Stimulated activated CD8-positive, alpha-beta memory T cell treated with anti-CD3 and anti-CD28 coated beads, Interleukin-4, amount 100 ng/mL, for 4 hours (primary cell): ENCODE data around the gene ONECUT1.
"Not testable (repeated sequence)": the region's sequence is repeated elsewhere in the genome, so short reads cannot be mapped to it uniquely, and the experiment has no call there.

Source experiments
- DNase-seq, 2 donors: peaks; one replicate each; pipeline ENCODE4 v3.0.0-alpha.2; 2020; ENCODE audit warnings: low read depth in 2 of 2, low spot score in 1 of 2

ONECUT1 gene

GRCh38 chr15:52790169-52790708, at the start of gene ONECUT1:
TSS of gene ONECUT1 (minus strand) at chr15:52790336. CDS start at chr15:52789884, 452 bp downstream.
- peak in 1 of 2 donors; percentile 7 for DNase-seq

- DNase-seq = no peak
Measured at GRCh38 chr15:52834379-52834778, 44.2 kb upstream of the ONECUT1 start.

DNA sequence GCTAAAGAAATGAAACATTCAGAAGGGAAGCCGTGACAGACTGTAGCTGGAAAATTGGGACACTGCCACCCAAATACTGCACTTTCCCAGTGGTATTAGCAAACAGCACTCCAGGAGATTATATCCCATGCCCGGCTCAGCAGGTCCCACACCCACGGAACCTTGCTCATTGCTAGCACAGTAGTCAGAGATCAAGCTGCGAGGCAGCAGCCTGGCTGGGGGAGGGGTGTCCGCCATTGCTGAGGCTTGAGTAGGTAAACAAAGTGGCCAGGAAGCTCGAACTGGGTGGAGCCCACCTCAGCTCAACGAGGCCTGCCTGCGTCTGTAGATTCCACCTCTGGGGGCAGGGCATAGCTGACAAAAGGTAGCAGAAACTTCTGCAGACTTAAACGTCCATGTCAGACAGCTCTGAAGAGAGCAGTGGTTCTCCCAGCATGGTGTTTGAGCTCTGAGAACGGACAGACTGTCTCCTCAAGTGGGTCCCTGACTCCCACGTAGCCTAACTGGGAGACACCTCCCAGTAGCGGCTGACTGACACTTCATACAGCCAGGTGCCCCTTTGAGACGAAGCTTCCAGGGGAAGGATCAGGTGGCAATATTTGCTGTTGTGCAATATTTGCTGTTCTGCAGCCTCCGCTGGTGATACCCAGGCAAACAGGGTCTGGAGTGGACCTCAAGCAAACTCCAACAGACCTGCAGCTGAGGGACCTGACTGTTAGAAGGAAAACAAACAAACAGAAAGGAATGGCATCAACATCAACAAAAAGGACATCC, 34.2 kb upstream of the ONECUT1 start:
- not testable (repeated sequence) for DNase-seq

DNA sequence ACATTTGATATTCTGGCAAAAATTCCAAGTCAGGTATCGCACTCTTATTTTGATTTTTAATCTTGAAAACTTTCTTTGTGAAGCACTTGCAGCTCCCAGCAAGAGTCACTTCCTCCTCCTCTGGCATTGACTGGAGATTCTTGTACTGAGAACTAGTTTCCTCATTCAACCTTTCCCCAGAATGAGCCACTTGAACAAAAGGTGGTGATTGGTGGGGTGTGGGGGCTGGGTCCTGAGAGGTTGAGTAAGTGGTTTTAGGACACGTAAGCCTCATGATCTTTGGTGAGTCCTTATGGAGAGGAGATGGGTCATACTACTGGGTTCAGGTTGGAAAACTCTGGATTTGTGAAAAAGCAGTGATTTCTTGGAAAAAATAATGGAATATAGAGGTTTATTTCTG, 32.3 kb upstream of the ONECUT1 start:
- DNase-seq = no peak

DNA sequence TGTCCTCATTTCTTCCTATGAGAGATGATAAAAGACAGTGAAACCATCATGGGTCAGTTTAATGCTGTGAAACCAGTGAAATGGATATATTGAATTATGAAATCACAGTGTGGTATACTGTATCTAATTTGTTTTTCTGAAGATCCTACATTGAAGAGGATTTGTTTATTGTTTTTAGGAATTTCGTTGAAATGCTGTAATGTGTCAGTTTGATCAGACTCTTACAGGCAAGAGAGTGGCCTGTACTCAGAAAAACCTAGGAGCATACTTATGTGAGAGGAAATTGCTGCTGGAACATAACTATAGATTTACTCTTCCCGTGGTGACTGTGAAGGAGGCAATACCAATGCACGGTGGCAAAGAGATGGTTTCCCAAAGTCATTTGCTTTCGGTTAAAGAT, 29.1 kb upstream of the ONECUT1 start:
- DNase-seq = no peak

GRCh38 chr15:52815899-52816298, 25.8 kb upstream of the ONECUT1 start:
- not testable (repeated sequence) for DNase-seq

DNA sequence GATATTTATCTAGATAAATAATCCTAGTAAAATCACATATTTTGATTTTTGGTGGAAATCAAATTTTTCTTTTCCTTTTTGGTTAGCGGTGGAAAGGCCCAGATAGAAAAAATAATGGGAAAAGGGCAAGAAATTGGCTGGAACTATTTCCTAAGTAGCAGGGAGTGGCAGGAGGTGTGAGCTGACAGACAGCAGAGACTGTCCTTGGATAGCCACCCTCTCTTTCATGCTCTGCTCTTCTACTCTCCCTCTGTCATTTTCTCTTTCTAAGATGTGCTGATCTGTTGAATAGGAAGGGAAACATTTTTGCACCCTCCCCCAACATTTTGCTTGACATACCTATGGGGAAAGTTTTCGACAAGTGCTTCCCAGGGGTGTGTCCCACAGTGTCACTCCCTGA, 18.9 kb upstream of the ONECUT1 start:
- DNase-seq = no peak

DNA sequence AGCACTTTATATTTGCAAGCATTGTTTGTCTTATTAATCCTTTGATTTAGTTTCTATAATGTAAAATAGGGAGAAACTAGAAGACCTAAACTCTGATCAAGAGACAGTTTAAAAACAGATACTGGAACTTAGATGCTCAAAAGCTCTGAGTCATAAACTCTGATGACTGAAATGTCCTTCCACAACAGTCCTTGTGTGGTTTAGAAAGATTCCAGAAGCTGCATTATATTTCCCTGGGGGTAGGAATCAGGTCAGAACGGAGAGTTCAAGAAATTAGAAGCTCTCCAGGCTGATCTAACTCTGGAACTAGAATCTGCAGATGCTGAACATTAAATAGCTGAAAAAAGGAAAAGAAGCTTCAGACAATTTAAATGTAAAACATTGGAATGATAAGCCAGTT, 18.3 kb upstream of the ONECUT1 start:
- DNase-seq = no peak

DNA sequence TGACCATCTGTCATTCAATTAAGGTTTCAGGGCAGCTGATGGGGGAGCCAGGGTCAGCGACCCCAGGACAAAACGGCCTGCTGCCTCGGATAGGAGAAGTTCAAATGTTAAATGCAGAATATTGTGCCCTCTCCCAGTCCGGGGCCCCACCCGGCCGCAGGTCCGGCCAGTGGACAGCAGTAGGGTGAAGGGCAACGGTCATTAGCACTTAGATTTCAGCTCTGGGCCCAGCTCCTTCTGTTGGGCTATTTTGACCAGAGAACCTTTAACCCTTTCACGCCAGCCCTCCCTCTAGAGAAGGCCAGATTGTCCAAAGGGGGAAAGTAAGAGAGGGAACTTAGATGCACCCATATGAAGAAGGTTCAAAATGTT, 16.1 kb upstream of the ONECUT1 start:
- DNase-seq = no peak

- no peak for DNase-seq
Measured at GRCh38 chr15:52805351-52806283, 15.5 kb upstream of the ONECUT1 start.

DNA sequence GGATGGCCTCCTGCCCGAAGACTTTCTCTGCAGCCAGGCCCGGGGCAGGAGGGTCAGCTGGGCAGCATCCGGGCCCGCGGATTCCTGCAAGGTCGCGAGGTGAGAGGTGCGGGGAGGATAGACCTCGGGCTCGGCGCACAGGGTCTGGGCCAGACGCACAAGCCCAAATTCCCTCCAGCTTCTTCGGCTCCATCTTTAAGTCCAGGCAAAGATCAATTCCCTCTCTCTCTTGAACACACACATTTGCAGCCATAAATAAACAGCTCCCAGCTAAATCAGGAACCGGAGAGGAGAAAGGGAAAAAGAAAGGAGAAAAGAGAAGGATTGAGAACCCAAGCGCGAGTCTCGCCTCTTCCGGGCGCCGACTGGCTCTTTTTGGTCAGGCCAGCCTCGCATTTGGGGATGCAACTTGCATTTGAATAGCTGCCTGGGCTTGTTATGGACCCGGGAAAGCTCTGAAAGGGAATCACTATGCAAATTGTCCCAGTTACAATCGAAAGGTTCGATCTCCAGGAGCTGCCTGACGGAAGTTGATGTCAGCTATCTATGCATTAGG, 14.5 kb upstream of the ONECUT1 start:
- no peak for DNase-seq

DNA sequence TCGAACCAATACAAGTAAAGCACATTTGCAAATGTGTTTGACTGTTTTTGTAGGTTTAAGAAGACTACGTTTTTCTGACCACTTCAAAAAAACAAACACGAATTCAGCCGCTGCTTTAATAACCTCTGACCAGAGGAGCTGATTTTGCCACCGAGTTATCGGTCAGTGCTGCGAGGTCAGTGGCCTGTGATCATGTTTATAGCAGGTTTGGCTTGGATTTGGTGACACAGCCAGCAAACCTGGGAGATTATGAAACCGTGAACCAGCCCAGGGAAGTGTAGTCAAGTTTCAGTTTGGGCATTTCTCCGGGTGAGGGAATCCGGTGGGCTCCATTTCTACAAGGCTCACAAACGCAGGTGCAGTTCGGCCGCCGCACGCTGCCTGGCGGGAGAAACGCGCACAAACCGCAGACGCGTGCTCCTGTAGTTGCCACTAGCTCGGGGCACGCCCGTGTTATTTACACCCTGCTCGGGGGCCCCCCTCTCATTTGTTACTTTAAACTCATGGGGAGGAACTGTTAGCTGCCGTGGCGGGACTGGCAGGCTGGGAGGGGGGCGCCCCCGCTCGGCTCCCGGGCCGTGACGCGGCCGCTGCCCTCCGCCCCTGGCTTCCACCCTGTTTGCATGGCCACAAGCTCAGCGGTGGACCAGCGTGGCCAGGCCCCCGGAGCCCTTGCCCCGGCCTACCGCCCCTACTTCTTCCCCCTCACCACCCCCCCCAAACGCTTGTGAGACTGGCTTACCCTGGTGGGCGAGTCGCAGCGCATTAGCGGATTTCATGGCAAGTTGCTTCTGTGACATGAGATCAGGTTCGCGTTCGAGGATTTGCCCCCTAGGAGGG, 13.6 kb upstream of the ONECUT1 start:
- DNase-seq = no peak

GRCh38 chr15:52803108-52803466, 13.0 kb upstream of the ONECUT1 start:
- DNase-seq = no peak

- no peak for DNase-seq
Measured at GRCh38 chr15:52802110-52802509, 12.0 kb upstream of the ONECUT1 start.

DNA sequence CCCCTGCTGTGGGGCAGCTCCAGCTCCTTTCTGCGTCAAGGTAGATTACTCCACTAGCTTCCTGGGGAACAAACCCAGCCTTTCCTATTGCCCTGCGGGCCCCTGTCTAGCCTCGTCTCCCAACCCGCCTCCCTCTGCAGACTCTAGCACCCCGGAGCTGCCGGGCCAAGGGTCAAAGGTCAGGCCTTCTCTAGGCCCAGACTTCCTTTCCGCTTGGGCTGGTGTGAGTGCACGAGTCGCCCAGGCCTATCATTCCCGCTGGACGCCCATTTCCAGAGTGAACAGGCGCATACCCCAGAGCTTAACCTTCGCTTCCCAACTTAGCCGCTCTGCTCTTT, 11.6 kb upstream of the ONECUT1 start:
- no peak for DNase-seq

DNA sequence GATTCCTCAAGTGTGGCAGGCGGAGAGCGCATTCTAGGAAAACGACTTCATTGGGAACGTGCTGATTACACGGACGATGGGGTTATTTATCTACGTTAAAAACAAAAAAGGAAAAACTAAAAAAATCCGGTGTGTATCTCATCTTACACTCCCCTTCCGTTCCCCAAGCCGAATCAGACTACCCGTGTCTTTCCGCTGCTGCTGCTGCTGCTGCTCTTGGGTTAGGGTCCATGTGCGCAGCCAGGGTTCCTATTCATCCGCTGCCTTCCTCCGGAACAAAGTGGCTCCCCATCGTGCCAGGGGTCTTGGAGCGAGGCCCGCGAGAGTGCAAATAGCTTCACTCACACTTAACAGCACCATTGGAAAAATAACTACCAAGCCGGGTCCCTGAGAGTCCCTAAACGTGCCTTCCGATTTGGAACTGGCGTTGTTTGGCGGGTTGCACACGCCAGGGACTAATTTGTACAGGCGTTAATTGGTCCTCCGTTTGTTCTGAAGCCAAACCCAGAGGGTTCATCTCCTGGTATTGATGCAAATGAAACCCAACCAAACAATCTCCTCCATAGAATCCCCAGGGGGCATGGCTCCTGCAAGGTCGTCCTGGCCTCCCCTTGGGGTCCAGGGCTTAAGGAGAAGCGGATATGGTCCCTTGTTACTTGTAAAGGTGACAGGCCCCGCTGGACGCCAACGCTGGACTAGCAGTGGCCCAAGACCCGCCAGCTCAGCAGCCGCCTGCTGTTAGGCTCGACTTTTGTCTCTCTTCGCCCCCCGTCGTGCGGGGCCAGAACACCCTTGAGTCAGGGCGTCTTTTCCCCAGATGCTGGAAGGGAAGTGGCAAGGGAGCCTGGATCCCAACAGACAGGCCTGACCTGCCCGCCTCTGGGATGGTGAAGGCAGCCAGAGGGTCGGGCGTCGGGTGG, 11.0 kb upstream of the ONECUT1 start:
- no peak for DNase-seq

- no peak for DNase-seq
Measured at GRCh38 chr15:52799145-52799811, 9.1 kb upstream of the ONECUT1 start.

GRCh38 chr15:52798529-52799101, 8.5 kb upstream of the ONECUT1 start:
- no peak for DNase-seq
